ENCODE results near the gene ASIC4.

ASIC4 gene

DNA sequence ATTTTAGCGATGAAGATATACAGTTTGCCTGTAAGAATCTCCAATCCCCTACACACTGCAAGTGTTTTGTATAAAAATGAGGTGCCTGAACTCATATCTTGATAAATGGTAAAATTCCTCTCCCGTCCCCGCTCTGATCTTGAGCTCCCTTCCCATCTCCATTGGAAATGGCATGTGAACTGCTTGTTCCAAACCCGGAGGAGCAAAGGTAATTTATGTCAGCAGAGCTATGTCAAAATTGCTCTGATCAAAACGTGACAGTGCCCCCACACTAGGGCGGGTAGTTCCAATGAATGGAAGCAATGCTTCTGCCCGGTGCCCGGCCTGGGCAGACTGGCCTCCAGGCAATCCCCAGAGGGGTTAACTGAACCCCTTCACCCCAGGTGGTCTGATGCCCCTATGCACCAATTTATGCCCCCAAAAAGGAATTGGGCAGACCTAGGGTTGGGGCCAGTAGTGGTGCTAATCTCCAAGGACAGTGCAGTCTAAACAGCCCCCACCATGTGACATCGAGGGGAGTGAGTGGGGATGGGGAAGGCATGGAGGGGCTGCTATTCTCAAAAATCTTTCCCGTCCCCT lies 19.2 kb upstream of the ASIC4 start:
- TF ChIP-seq, protein P1, sequence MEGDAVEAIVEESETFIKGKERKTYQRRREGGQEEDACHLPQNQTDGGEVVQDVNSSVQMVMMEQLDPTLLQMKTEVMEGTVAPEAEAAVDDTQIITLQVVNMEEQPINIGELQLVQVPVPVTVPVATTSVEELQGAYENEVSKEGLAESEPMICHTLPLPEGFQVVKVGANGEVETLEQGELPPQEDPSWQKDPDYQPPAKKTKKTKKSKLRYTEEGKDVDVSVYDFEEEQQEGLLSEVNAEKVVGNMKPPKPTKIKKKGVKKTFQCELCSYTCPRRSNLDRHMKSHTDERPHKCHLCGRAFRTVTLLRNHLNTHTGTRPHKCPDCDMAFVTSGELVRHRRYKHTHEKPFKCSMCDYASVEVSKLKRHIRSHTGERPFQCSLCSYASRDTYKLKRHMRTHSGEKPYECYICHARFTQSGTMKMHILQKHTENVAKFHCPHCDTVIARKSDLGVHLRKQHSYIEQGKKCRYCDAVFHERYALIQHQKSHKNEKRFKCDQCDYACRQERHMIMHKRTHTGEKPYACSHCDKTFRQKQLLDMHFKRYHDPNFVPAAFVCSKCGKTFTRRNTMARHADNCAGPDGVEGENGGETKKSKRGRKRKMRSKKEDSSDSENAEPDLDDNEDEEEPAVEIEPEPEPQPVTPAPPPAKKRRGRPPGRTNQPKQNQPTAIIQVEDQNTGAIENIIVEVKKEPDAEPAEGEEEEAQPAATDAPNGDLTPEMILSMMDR (IDR thresholded peaks at IDR 0.05; ENCODE audit: control insufficient read depth, extremely low read depth, insufficient read depth), result no peak
- H3K4me3 ChIP-seq (ENCODE audit: low read depth, low read length), result no peak overlapping the region
- no peak for DNase-seq (ENCODE audit: low read depth)

DNA sequence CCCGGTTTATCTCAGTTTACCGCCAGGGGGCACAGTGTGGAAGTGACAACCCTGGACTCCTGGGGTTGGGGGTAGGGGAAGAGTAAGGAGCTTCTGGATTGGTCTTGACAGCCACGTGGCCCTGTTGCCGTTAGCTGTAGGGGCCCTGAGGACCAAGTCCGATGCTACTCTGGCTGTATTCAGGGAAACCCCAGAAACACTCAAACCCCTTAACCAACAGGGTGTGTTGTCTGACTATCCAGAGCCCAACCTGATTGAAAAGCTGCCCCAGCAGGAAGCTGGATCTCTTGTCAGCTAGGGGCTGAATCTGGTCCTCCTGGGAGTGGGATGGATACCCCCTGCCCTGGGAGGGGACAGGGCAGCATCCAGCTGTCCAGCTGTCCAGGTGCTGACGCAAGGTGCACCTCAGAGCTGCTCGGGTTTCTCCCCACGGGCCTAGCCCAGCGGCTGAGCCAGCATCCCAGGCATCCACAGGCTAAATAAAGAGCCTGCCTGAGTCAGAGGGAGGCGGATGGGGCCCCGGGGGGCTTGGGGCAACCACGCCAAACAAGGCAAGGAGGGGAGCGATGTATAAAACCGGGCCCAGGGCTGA lies 18.7 kb upstream of the ASIC4 start:
- no peak for DNase-seq (ENCODE audit: low read depth)
- no peak overlapping the region for H3K4me3 ChIP-seq (ENCODE audit: low read depth, low read length)
- TF ChIP-seq, protein P1 (IDR thresholded peaks at IDR 0.05; ENCODE audit: control insufficient read depth, extremely low read depth, insufficient read depth), result peak; percentile 42

DNA sequence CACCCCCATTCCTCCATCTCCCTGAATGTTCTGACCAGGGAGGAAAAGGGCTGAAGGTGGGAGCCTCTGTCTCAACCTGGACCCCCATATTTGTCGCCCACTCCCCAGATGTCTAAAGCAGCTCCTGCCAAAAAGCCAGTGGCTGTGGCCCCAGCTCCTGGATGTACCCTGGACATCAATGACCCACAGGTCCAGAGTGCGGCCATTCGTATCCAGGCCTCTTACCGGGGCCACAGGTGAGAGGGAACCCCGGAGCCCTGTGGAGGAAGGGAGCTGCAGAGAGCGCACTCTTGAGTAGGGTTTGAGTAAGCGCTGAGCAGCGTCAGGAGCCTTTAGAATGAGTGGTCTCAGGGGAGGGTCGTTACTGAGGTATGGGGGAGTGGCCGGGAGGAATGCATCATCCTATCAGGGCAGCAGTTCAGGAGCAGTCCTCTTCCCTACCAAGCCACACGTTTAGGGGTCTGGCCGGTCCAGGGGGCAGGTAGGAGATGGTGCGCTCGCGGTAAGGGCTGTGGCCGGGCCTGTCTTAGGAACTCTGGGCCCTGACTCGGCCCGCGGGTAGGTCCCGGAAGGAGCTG lies 17.9 kb upstream of the ASIC4 start:
- no peak overlapping the region for H3K4me3 ChIP-seq (ENCODE audit: low read depth, low read length)
- DNase-seq (ENCODE audit: low read depth), result no peak
- TF ChIP-seq, protein P1 (IDR thresholded peaks at IDR 0.05; ENCODE audit: control insufficient read depth, extremely low read depth, insufficient read depth), result no peak

DNA sequence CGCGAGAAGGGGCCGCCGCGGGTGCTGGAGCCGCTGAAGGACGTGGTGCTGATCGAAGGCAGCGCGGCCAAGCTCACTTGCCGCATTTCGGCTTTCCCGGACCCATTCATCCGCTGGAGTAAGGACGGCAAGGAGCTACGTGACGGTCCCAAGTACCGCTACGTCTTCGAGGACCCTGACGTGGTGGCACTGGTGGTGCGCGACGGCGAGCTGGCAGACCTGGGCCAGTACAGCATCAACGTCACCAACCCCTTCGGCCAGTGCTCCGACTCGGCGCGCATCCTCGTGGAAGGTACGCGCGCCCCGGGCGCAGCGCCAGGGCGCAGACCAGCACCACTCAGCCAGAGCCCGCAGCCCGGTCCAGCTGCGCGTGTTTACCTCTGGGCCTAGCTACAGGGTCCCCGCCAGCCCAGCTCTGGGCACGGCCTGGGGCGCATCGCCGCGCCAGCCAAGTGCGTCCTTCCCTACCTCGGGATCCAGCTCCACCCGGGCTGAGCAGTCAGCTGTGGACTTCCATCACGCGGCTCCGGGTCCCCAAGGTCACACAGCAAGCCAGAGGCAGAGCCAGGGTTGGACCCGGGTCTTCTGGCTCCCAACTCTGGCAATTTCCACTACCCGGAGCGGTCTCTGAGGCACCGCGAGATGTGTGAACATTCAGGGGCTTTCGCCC lies 17.3 kb upstream of the ASIC4 start:
- TF ChIP-seq, protein P1 (IDR thresholded peaks at IDR 0.05; ENCODE audit: control insufficient read depth, extremely low read depth, insufficient read depth), result no peak
- DNase-seq (ENCODE audit: low read depth), result no peak
- no peak overlapping the region for H3K4me3 ChIP-seq (ENCODE audit: low read depth, low read length)

DNA sequence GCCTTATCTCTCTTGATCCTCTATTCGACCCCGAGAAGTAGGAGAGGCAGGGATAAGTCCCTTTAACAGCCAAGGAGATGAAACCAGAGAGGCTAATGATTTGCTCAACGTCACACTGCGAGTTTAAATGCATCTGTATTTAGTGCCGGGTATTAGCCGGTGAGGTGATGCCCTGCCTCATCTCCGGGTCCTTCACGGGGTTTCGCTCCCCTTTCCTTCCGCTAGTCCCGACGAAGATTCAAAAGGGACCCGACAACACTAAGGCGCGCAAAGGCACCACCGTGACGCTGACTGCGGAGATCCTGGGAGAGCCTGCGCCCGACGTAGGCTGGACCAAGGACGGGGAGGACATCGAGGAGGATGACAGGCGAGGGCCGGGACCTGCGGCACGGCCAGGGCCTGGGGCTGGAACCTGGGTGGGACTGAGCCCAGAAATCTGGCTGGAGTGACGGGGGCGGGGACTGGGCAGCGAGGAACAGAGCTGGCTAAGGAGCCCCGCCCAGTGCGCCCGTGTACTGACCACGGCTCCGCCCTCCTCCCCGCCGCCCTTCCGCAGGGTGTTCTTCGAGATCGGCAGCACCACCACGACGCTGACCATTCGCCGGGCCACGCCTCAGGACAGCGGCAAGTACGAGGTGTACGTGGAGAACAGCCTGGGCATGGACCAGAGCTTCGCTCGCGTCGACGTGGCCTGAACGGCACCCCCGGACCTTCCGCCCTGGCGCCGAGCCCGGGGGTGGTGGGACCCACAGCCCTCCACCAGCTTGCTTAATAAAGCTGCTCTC lies 16.6 kb upstream of the ASIC4 start:
- peak overlapping the region; percentile 94 for H3K4me3 ChIP-seq (ENCODE audit: low read depth, low read length)
- DNase-seq (ENCODE audit: low read depth), result peak; percentile 23
- TF ChIP-seq, protein P1 (IDR thresholded peaks at IDR 0.05; ENCODE audit: control insufficient read depth, extremely low read depth, insufficient read depth), result no peak

DNA sequence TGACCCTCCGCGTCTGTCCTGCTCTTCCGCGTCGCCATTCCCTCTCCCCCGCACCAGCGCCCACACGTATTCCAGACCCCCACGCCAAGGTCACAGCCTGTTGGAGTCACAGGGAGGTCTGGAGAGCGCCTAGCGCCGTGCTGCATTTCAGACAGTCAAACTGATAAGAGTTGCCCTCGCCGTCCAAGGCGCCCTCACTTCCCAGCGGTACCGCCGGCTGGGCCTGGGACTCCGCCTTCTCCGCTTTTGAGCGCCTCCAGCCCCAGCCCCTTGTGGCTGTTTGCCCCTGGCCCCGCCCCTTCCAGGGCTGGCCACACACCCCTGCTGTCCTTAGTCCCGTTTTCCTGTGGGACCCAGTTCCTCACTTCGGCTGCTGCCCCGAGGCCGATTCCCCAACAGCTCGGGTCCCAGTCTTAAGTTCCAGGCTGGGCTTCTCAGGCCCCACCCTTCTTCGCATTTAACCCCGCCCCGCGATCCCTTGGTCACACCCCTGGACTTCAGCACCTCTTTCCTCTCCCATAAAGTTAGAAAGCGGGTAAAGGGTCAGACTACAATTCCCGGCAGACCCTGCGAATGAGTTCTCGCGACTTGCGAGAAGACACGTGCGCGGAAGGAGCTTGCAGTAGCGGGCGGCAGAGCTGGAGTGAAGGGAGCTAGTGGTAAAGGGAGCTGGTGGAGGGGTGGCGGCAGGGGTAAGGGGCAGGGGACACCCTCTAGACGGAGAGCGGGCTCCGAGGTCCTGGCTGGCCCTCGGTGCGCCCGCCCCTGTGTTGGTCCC lies 15.8 kb upstream of the ASIC4 start, which contains the start of gene GMPPA:
Gene GMPPA, plus strand, starts transcription at position 612 of the 778 bp plus-strand sequence. CDS start 1,085 bp downstream, outside the sequence.
- TF ChIP-seq, protein P1 (IDR thresholded peaks at IDR 0.05; ENCODE audit: control insufficient read depth, extremely low read depth, insufficient read depth), result no peak

More for the DNA sequence above, 15.8 kb upstream of the ASIC4 start, which contains the start of gene GMPPA:
- DNase-seq (ENCODE audit: low read depth), result peak; percentile 91
- peak within 1 kb of the TSS; percentile 94 for H3K4me3 ChIP-seq (ENCODE audit: low read depth, low read length)

Data from LNCaP clone FGC (cell line).